Pons (tissue), 1 donor: ENCODE data around the gene ASIC3.

ENCODE experiments used
- DNase-seq: peaks from one replicate; pipeline ENCODE4 v3.0.0-alpha.2; 2016; ENCODE audit warnings: low spot score

ASIC3 gene

DNA sequence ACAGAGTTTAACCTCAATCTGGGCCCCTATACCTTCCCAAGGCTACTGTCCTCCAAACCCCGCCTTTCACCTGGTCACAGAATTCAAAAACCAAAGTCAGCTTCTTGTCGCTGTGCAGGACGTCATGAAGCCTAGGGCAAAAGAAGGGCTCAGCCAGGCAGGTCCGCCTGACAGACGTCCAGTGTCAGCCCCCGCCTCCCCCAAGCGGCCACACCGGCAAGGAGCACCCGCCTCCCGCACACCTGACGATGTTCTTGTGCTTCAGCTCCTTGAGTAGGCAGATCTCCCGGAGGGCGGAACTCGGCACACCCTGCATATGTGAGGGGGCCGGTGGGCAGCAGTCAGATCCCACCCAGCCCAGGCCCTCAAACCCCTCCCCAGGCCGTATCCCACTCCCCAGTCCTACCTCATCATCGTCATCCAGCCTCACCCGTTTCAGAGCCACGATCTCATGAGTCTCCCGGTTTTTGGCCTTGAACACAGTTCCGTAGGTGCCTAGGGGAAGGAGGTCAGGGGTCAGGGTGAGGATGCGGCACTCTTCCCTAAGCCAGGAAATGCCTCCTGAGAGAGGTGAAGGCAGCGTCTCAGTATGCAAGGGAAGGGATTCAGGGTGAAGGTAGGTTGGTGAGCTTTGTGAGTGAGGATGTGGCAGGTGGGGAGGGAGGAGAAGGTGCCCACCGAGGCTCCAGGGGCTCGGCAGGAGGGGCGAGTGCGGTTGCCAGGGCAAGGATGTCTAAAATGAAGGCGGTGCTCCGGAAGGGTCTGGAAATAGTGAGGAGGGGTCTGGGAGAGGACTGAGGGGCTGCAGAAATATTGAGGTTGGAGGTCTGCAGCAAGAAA is 8.6 kb downstream of the ASIC3 start:
- DNase-seq, result no peak

DNA sequence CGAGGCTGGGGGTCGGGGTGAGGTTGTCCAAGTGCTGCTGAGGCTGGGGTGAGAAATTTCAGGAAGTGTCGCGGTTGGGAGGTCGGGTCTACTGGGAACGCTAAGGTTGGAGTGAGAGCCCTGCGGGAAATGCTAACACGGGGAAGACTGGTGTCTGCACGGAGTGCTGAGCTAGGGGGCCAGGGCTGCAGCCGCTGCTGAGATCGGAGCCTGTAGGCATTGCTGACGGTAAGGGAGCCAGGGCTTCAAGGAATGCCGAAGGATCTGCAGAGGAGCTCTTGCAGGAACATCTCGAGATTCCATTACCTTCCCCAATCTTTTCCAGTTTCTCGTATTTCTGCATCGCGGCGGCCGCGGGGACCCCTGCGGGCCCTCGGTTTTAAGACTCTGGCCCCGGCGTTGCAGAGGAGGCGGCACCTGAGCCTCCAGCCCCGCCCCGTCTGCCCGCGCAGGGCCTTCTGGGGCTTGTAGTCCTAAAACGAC is 9.2 kb downstream of the ASIC3 start, which contains the start of gene CDK5:
Gene CDK5 (minus strand): TSS at position 392 of the 483 bp plus-strand sequence. CDS start 49 bp downstream, at position 343.
- no peak for DNase-seq

DNA sequence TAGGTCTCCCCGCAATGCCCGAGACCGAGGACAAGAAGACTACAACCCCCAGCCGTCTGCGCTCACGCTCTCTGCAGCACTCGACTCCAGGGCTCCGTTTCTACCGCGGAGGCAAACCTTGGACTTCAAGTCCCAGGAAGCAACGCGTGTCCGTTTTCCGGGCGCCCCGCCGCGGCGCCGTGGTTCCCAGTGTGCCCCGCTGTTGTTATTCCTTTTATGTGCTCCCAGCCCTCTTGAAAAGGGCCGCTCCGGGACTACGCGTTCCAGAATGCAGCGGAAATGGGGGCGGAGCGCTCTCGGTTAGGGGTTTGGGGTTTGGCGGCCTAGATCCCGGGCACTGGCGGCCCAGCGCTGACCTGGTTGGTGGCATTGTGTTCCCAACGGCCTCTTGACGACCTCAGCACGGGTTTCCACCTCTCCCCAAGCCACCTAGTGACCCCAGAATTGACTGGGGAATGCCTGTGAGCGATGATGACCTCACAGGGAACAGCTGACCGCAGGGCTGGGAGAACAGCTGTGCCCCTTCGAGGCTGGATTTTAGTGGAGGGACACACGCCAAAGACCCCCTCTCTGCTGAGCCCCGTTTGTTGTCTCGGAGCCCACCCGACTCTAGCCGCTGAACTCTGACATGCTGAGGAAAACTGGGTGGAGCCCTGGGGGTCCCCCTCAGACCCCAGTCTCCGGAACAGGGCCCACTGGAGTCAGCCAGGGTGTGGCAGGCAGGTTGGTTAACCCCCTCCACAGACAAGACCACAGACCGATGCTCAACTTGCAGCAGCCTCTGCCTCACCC is 9.9 kb downstream of the ASIC3 start:
- DNase-seq, result peak; percentile 100

DNA sequence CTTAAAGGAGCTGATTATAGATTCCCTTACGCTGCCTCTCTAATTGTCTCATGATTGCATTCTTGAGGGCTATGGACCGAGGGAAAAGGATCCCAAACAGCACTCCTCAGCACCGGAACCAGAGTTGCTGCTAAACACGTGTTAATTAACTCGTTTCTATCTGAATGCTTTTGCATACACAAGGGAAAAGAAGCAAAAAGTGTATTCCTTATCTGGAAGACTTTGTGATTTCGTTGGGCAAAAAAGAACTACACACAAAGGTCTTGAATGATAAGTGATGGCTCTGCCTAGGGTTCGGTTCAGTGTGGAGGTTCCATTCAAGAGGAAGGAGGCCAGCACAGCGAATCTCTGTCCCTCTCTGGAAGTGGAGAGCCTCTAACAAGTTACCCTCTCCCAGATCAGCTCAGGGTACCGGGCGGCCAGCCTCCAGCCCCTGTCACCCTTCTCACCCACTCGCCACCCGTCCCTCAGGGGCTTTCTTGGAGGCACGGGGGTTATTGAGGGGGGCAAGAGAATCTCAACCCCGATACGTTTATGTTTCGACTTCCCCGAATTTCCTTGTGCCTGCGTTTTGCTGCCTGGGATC is 10.5 kb downstream of the ASIC3 start:
- DNase-seq, result peak; percentile 69

DNA sequence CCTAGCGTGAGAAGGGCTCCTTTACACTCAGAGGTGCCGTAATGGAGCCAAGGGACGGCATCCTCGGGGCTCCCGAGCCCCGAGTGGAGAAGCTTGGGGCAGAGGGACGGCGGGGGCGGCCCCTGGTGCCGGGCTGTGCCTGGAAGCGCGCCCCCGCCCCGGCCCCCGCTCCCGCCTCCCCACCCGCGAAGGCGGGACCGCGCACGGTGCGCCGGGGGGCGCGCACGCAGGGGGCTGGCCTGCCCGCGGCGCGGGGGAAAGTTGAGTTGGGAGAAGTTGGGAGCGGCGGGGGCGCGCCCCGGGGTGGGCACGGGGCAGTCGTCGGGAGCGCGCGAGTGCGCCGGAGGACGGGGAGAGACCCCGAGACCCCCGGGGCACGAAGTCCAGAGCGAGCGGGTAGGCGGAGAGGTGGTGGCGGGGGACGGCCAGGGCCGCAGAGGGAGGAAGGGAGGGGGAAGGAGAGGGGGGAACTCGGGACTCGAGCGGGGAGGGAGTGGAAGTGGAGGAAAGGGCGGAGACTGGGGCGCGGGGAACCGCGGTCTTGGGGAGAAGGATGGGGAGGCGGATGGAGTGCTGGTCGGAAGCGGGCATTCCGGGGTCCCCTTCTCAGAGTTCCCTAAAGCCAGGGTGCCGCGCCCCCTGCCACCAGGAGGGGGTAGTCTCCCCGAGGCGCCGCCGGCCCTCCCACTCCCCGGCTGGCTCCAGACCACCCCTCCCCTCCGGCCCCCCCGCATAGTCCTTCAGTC is 11.2 kb downstream of the ASIC3 start, which contains the start of gene SLC4A2:
Gene SLC4A2 (plus strand): TSS at position 223 of the 746 bp plus-strand sequence. CDS start 2,399 bp downstream, outside the sequence.
- DNase-seq, result peak; percentile 89

DNA sequence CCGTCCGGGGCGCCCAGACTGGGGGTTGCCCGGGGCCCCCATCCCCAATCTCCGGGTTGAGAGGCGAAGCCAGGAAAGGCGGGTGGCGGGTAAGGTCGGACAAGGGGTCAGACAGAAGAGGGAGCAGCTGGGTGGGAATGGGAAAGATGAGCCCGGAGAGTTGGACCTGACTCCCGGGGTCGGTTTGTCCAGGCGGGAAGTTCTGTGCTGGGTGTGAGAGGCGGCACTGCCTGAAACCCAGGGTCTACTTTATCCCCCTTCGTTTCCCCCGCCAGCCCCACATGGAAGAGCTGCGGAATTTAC is 11.7 kb downstream of the ASIC3 start:
- no peak for DNase-seq

DNA sequence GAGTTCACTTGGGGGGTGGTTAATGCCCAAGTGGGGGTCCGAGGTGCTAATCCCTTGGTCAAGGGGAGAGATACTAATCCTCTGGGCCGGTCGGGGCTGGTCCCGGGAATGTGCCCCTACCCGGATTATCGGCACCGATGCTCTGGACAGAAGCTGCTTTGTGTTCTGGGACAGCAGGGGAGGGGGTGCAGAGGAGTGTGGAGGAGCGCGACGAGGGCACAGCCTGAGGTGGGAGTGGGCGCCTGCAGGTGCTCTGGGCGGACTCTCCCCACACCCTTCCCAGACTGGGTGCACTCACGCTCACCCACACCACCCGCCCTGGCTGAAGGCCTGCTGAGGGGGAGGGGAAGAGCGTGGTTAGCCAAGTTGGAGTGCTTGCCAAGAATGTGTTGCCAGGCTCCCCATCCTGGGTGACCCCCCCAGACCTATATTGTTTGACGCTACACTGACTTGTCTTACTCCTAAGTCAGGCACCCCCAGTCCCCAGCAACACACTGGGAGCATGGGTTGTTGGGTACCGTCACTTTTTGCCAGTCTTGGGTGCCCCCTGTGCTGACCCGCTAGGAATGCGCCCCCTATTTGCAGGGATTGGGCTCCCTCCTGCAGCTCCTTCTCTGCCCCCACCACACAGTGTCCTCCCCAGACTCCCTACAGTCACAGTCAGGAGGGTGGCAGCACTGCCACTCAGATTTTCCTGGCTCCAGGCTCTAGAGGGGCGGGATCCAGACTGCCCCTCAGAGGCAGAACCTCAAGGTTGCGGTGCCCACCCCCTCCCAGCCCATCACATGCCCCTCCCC is 12.3 kb downstream of the ASIC3 start:
- DNase-seq, result peak; percentile 65

DNA sequence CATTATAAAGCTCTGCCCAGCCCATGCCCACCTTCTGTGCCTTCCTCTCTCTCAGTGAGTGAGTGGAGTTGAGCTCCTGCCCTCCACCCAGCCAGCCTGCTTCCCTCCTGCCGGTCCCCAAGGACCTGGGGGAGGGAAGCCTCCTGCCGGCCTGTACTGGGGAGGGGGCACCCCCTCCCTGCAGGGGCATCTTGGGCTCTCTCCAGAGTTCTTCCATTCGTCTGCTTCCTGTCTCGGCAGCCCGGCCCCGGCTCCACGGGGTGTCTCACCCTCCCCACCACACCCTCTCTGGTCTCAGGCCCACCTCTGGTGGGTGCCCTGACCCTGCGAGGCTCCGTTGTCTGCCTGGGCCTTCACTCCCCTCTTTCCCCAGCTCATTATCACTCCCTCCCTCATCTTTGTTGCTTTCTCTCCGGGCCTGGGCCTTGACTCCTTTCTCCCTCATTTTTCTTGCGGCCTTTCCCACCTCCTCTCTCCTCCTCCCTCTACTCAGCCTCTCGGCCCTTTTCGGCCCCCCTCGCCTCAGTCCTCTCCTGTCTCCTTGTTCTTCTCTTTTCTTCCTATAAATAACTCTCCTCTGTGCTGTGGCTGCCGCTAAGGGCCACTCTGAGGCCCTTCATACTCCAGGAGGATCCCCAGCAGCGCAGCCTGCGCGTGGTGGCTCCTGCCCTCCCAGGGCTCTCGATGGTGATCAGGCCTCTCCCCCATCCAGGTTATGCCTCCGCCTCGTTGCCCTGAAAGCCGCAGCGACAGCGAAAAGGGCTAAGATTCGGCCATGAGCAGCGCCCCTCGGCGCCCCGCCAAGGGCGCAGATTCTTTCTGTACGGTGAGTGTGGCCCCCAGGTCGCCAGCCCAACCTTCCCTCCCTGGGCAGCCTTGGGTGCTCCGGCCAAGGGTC is 13.1 kb downstream of the ASIC3 start:
- DNase-seq, result no peak

DNA sequence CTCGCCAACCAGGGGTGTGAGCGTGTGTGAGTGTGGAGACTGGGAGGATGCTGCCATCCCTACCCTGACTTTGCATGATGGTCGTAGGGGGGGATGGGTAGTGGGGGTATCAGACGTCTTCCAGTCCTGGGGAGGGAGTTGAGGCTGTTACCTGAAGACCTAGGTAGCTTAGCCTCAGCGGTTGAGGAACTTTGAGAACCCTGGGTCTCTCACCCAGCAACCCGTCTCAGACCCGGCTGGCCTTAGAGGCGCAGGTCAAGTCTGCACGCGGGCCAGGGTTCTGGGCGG is 13.7 kb downstream of the ASIC3 start:
- DNase-seq, result no peak

DNA sequence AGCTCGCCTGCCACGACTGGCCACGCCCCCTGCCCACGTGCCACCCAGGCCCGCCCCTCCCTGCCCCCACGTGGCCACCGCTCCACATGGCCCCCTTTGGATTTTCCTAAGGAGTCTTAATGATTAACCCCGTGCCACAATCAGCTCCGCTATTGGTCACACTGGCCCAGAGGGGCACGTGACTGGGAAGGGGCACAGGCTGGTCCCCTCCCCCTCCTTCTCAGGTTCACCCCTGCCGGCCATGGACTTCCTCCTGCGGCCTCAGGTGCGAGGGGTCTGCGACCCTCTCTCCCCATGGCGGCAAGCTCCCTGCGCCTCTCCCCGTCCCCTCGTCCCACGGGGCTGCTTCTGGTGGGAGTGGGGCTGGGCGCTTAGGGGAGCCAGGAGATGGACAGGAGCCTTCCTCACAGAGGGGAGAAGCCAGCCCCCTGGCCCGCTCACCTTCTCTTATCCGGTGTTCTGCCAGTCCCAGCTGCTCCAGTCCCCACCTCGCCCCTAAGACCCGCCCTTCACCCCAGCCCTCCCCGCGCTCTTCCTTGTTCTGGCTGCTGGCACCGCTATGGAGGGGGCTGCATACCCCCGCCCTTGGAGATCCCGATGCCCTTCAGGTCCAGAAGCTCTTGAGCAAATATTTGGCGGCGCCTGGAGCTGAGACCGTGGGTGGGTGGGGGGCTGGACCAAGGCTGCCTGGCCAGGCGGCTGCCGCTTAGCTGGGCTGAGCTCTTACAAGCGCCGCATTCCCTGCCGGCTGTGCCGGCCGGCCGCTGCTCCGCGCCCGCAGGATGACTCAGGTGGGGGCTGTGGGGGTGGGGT is 14.3 kb downstream of the ASIC3 start:
- DNase-seq, result no peak

DNA sequence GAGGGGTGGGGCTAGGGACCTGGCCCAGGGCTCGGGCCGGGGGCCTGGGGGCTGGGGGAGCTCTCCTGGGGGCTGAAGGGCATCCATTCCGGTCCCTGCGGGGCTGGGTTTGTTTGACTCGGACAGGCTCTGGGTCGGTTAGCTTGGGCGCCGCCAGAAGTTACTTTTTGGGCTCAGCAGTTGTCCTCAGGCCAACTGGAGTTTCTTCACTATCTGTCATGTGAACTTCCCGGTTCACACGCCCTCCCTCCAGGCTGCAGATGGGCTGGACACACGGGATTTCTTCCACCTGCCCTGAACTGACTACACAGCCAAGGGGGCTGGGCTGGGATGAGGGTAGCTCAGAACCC is 14.9 kb downstream of the ASIC3 start:
- DNase-seq, result no peak

DNA sequence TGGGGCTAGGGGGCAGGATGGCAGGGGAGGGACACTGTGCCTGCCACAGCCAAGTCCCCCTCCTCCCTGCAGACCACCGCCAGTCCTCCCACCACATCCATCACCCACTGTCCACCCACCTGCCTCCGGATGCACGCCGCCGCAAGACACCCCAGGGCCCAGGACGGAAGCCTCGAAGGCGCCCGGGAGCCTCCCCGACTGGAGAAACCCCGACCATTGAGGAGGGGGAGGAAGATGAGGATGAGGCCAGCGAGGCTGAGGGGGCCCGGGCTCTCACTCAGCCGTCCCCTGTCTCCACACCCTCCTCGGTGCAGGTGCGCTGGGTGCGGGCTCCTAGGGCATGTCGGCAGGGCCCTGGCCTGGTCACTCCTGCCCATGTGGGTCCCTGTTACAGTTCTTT is 16.1 kb downstream of the ASIC3 start:
- no peak for DNase-seq

DNA sequence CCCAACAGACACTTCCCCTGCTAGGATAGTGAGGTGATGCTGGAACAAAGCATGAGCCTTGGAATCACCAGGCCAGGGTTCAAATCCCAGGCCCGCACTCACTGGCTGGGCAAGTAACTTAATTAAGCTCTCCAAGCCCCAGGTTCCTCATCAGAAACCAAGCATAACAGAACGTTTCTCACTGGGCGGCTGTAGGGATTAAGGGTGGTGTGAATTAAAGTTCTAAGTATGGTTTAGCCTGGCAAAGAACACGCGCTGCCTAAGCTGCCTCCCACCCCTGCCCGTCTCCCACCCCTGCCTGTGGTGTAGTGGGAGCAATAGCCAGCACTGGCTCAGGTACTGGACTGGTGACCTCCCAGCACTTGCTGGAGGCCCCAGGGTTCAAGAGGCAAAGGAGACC is 16.7 kb downstream of the ASIC3 start:
- DNase-seq, result no peak

DNA sequence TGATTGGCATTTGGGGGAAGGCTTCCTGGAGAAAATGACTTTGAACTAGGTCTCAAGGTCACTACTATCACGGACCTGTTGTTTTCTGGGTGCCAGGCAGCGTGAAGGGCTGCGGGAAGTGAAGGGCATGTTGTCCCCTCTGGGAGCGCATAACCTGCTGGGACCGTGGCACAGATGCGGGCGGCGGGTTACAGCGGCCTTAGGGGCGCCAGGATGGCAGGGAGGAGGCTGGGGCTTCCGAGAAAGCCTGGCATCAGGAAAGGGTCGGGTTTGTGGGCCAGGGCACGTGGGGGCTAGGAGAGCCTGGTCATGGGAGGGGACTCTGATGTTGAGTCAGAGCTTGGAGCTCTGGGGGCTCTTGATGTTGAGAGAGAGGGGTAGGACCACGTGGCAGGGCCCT is 17.2 kb downstream of the ASIC3 start:
- no peak for DNase-seq

DNA sequence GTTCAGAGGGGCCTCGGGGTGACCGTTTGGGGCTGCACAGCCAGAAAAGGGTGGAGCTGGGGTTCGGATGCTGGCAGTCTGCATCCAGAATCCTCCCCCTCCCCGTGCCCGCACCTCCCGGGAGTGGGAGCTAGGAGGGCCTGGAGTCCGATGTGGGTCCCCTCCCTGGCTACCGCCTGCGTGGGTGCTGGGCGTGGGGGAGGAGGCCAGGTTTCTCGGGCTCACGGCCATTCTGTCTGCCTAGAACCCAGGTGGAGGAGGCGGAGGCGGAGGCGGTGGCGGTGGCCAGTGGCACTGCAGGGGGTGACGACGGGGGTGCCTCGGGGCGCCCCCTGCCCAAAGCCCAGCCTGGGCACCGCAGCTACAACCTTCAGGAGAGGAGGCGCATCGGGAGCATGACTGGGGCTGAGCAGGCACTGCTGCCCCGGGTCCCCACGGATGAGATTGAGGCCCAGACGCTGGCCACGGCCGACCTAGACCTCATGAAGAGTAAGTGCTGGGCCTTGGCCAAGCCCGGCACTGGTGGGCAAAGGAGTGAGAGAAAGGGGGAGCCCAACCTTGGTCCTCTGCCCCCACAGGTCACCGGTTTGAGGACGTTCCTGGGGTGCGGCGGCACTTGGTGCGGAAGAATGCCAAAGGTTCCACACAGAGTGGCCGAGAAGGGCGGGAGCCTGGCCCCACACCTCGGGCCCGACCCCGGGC is 18.1 kb downstream of the ASIC3 start:
- no peak for DNase-seq

DNA sequence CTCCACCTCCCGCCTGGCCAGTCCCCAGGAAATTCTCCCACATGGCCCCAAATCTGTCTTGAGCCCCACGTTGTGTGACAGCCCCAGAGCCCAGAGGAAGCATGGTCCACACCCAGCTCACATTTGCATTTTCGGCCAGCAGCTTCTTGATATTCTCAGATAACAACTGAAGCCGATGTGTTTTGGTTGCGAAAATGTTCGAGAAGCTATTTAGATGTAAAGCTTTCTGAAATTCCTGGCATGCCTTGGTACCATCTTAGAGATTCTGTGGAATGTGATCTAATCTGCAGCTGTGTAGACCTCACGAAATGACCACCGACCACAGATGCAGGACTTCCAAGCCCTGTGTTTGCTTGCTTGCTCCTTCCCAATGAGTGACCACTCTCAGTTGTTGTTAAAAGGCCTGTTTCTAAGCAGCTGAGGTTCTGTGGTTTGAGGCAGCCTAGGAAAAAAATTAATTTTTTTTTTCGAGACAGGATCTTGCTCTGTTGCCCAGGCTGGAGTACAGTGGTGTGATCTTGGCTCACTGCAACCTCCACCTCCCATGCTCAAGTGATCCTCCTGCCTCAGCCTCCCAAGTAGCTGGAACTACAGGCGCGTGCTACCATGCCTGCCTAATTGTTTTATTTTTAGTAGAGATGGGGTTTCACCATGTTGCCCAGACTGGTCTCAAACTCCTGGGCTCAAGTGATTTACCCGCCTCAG is 19.9 kb downstream of the ASIC3 start:
- no peak for DNase-seq

DNA sequence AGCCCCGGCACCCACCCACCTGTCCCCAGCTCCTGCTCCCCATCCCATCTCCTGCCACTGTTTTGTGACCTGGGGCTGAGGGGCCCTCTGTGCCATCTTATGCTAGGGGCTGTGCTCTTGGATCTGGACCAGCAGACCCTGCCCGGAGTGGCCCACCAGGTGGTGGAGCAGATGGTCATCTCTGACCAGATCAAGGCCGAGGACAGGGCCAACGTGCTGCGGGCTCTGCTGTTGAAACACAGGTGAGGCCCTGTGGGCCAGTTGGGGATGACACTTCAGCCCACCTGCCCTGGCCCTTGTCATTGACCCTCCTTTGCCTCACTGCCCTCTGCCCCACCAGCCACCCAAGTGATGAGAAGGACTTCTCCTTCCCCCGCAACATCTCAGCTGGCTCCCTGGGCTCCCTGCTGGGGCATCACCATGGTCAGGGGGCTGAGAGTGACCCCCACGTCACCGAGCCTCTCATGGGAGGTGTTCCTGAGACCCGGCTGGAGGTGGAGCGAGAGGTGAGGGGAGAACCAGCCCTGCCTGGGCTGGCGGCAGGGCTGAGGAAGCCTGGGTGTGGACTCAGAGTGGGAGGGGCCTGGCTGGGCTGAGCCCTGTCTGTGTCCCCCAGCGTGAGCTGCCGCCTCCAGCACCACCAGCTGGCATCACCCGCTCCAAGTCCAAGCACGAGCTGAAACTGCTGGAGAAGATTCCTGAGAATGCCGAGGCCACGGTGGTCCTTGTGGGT is 21.7 kb downstream of the ASIC3 start:
- DNase-seq, result no peak

DNA sequence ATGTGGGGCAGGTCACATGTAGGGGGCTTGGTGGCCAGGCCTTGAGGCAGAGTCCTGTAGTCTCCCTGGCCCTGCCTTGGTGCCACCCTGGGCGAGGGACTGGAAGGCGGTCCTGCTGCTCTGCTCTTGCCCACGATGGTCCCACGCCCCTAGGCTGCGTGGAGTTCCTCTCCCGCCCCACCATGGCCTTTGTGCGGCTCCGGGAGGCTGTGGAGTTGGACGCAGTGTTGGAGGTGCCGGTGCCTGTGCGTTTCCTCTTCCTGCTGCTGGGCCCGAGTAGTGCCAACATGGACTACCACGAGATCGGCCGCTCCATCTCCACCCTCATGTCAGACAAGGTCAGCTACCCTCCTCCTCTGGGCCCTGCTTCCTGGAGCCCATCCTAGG is 22.2 kb downstream of the ASIC3 start:
- no peak for DNase-seq
